Thoracic aorta (tissue), 2 donors: ENCODE measurements around the gene PHF13. TPM values are rescaled to one million over a fixed set of nuclear protein-coding genes. Genes with fewer than 3 reads are reported as not detected.

Experiments
- ATAC-seq: fragments of 150-250 bp; one replicate; pipeline ENCODE4 v1.8.0; 2017; ENCODE audit warnings: low read depth; ENCODE audit not compliant: insufficient number of reproducible peaks, low FRiP score
- DNase-seq: peaks from one replicate; pipeline ENCODE4 v3.0.0-alpha.2; 2020; ENCODE audit warnings: low spot score
- H3K27ac ChIP-seq, 2 donors: fragments of 200-600 bp; sonication (generic); 1 replicate in 1 of 2; 2 replicates in 1 of 2; pipeline ENCODE4 v1.5.1; 2016; ENCODE audit warnings: mild to moderate bottlenecking in 2 of 2, moderate library complexity in 2 of 2
- H3K27me3 ChIP-seq: fragments of 200-600 bp; sonication (generic); replicated peaks from 2 replicates; pipeline ENCODE4 v1.6.0; 2016; ENCODE audit warnings: mild to moderate bottlenecking; ENCODE audit not compliant: insufficient read depth
- H3K36me3 ChIP-seq: fragments of 200-600 bp; sonication (generic); one replicate; pipeline ENCODE4 v1.5.1; 2016
- H3K4me1 ChIP-seq, 2 donors: fragments of 200-600 bp; sonication (generic); 1 replicate in 1 of 2; 2 replicates in 1 of 2; pipeline versions ENCODE4 v1.5.1 to v1.6.0; 2016; ENCODE audit warnings: low read depth in 2 of 2, mild to moderate bottlenecking in 1 of 2; ENCODE audit not compliant: control insufficient read depth in 1 of 2
- H3K4me3 ChIP-seq: fragments of 200-600 bp; sonication (generic); 2 replicates; pipeline ENCODE4 v1.5.1; 2016; ENCODE audit warnings: mild to moderate bottlenecking
- H3K9me3 ChIP-seq: fragments of 200-600 bp; sonication (generic); 2 replicates; pipeline ENCODE4 v1.5.1; 2016
- total RNA-seq, 2 donors: library from RNA; depleted of rRNA; stranded (reverse); fragments of >200 nt; gene quantifications; one replicate each; pipeline versions ENCODE4 v1.1.0 to v1.2.3, GENCODE V29; 2016
- TF ChIP-seq, protein P1 (sequence below): fragments of 200-600 bp; sonication (generic); IDR thresholded peaks from one replicate; pipeline ENCODE4 v1.5.1; 2019; ENCODE audit warnings: antibody characterized with exemption

PHF13 gene
- total RNA-seq, 2 donors from 2014 or later, result 14.6 to 17.7 TPM

- no peaks in the 10 kb centered on the region for H3K27me3 ChIP-seq
- peaks cover 9 to 30% of the 10 kb centered on the region in 2 donors for H3K4me1 ChIP-seq
- TF ChIP-seq, protein P1, sequence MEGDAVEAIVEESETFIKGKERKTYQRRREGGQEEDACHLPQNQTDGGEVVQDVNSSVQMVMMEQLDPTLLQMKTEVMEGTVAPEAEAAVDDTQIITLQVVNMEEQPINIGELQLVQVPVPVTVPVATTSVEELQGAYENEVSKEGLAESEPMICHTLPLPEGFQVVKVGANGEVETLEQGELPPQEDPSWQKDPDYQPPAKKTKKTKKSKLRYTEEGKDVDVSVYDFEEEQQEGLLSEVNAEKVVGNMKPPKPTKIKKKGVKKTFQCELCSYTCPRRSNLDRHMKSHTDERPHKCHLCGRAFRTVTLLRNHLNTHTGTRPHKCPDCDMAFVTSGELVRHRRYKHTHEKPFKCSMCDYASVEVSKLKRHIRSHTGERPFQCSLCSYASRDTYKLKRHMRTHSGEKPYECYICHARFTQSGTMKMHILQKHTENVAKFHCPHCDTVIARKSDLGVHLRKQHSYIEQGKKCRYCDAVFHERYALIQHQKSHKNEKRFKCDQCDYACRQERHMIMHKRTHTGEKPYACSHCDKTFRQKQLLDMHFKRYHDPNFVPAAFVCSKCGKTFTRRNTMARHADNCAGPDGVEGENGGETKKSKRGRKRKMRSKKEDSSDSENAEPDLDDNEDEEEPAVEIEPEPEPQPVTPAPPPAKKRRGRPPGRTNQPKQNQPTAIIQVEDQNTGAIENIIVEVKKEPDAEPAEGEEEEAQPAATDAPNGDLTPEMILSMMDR, result no peak
- no peak overlapping the region for H3K4me3 ChIP-seq
- ATAC-seq (no peak), DNase-seq (no peak)
- H3K9me3 ChIP-seq, result no peaks in the 10 kb centered on the region
- no peak overlapping the region for H3K27ac ChIP-seq
- peaks cover 40% of the 10 kb centered on the region for H3K36me3 ChIP-seq
Observed at GRCh38 chr1:6627841-6628545, 14.5 kb downstream of the PHF13 start.

DNA sequence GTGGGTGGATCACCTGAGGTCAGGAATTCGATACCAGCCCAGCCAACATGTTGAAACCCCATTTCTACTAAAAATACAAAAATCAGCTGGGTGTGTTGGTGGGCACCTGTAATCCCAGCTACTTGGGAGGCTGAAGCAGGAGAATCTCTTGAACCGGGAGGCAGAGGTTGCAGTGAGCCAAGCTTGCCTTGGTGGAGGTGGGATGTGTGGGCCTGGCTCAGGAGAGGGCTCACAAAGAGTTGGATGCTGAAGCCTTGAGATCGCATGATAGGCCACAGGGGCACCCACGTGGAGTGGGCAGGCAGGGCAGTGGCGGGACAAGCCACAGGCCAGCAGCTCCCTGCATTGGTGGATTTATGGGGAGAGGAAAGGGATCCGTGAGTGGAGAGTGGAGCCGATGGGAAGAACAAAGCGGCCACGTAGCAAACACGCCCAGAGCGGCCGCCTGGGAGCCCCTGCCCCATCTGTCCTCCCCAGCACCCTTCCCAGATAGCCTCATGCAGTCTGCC, 15.5 kb downstream of the PHF13 start:
- DNase-seq (no peak), ATAC-seq (no peak)
- Histone ChIP-seq H3K9me3 (no peaks in the 10 kb centered on the region), H3K4me1 (peaks cover 9 to 30% of the 10 kb centered on the region in 2 donors), H3K36me3 (peaks cover 47% of the 10 kb centered on the region), H3K27me3 (no peaks in the 10 kb centered on the region), H3K4me3 (no peak overlapping the region), H3K27ac (no peak overlapping the region)
- TF ChIP-seq, protein P1, result no peak

DNA sequence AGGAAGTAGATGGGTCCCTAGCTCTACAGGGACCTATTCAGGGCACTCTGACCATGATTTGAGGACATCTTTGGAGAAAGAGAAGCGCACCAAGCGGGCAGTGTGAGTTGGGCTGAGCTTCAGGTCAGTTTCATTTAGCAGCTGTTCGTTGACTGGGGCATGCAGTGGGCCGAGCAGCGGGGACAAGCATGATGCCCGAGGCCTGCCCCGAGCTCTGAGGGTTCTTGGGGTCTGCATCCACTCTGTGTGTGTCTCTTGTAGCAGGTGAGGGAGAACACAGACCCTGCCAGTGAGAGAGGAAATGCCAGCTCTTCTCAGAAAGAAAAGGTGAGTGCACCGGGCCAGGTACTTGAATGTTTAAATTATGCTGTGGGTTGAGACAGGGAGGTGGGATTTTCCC, 16.5 kb downstream of the PHF13 start:
- no peaks in the 10 kb centered on the region for H3K27me3 ChIP-seq
- no peak overlapping the region for H3K27ac ChIP-seq
- H3K4me1 ChIP-seq, result peaks cover 9 to 23% of the 10 kb centered on the region in 2 donors
- H3K9me3 ChIP-seq, result no peaks in the 10 kb centered on the region
- no peak for DNase-seq
- no peak overlapping the region for H3K4me3 ChIP-seq
- H3K36me3 ChIP-seq, result peaks cover 48% of the 10 kb centered on the region
- no peak for ATAC-seq
- TF ChIP-seq, protein P1, result no peak

GRCh38 chr1:6631058-6631457, 17.5 kb downstream of the PHF13 start:
- TF ChIP-seq, protein P1, result no peak

GRCh38 chr1:6632588-6633514, 19.3 kb downstream of the PHF13 start:
- Histone ChIP-seq H3K36me3 (peaks cover 61% of the 10 kb centered on the region), H3K27ac (no peak overlapping the region), H3K4me3 (no peak overlapping the region), H3K27me3 (no peaks in the 10 kb centered on the region), H3K4me1 (peaks cover 5 to 9% of the 10 kb centered on the region in 2 donors), H3K9me3 (no peaks in the 10 kb centered on the region)
- DNase-seq (no peak), ATAC-seq (no peak)
- TF ChIP-seq, protein P1, result no peak

More at GRCh38 chr1:6631058-6631457, 17.5 kb downstream of the PHF13 start:
- H3K4me1 ChIP-seq, result peaks cover 8 to 19% of the 10 kb centered on the region in 2 donors
- no peak for DNase-seq
- H3K9me3 ChIP-seq, result no peaks in the 10 kb centered on the region
- H3K27me3 ChIP-seq, result no peaks in the 10 kb centered on the region
- ATAC-seq, result no peak
- no peak overlapping the region for H3K4me3 ChIP-seq
- H3K27ac ChIP-seq, result no peak overlapping the region
- peaks cover 52% of the 10 kb centered on the region for H3K36me3 ChIP-seq
